MV-4-11 (cell line): ENCODE data around the gene GLI3.

Source experiments
- DNase-seq: peaks from one replicate; lab custom pipeline; 2025; lab: John Stamatoyannopoulos, UW

Gene GLI3

DNA sequence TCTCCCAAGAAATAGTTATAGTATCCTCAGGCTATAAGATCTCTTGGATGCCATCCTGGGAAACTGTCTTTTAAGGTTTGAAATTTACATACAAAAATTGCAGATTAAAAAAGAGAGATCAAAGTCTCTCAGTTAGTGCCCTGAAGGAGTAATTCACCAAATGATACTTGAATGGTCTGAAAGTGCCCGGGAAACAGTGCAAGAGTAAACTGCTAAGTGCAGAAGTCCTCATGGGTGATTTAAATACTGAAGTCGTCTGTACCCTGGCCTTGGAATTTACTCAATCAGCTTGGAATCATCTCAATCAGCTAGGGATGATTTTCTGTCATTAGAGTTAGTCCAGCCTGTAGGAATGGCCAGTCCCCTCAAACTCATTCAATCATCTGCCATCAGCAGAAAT, 155.3 kb downstream of the GLI3 start:
- DNase-seq = no peak

DNA sequence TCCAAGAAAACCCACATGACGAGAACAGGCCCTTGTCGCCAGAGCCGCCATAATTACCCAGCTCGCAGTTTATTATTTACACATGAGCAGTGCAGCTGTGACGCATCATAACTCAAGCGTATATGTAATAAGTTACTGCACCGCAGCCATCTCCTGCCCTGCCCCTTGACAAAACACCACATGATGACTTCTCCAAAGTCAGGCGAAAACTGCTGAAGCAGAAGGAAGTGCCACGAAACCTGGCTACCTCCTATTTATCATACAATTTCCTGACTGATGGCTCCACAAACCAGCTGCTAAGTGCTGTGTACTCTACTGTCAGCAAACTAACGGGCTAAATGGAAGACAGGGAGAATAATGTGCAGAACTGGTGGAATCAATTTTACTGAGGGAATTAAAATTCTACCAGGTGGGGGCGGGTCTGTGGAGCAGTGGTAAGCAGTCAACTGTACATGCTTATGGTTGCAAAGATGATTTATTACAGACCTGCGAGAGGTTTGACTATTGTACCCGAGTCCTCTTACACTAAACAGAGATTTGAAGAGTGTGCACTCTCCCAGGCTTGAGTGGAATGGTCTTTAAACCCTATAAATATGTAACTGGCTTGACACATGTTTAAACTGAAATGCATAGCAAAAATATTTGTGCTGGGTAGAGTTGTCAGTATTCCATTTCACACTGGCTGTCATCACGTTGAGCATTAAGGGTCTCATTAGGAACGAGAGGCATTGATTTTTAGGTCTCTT, 156.0 kb downstream of the GLI3 start:
- DNase-seq = peak; percentile 60

DNA sequence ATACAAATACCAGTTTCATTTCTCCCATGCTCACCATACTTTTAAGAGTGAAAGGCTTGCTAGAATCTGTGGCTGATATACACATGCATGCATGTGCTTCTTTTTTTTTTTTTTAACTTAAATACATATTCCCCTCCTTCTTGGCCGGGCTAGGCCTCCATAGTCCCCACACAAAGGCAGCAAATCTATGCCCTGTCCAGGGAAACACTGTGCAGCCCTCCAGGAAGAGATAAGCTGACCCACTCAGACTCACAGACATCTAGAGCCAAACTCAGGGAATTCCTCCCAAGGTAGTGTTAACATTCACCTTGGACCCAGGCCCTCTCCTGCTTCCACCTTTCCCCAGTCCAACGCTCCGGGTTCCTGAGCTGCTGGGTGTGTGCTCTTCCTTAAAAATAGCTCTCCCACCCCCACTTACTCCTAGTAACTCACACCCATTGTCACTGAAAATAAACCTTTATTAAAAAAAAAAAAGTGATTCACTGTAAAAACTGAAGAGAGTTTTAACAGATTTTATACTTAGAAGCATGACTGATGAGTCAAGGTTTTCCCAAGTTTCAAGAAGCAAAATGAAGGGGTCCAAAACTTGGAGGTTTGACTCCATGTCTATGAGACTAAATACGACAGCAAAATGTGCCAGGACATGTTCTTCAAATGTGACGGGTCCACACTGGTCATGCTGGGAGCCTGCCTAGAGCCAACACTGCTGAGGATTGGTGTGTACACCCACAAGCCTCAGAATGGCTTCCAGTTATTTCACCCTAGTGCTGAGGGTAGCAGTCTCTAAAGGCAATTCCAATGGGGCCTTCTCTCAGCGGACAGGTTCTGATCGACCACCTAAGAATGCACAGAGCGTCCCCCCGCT, 159.5 kb downstream of the GLI3 start:
- no peak for DNase-seq

DNA sequence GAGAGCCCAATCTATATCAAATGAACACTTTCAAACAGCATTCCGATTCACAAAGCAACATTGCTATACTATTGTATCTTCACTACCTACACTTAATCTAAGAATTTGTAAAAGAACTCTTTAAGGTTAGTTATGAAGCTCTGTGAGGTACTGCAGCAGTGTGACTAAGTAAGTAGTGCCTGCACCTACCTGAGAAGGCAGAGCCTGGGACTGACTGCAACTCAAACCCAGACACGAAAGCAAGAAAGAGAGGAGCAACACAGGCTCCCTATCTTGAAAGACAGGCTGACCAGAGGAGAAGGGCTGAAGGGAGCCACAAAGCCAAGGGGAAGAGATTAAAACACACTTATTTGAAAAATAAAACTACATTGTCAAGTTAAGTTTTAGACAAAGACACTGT, 160.1 kb downstream of the GLI3 start:
- no peak for DNase-seq

- DNase-seq = no peak
These were observed 161.6 kb downstream of the GLI3 start for GRCh38 chr7:42075418-42075817.

GRCh38 chr7:42074076-42074475, 162.9 kb downstream of the GLI3 start:
- DNase-seq = no peak

DNA sequence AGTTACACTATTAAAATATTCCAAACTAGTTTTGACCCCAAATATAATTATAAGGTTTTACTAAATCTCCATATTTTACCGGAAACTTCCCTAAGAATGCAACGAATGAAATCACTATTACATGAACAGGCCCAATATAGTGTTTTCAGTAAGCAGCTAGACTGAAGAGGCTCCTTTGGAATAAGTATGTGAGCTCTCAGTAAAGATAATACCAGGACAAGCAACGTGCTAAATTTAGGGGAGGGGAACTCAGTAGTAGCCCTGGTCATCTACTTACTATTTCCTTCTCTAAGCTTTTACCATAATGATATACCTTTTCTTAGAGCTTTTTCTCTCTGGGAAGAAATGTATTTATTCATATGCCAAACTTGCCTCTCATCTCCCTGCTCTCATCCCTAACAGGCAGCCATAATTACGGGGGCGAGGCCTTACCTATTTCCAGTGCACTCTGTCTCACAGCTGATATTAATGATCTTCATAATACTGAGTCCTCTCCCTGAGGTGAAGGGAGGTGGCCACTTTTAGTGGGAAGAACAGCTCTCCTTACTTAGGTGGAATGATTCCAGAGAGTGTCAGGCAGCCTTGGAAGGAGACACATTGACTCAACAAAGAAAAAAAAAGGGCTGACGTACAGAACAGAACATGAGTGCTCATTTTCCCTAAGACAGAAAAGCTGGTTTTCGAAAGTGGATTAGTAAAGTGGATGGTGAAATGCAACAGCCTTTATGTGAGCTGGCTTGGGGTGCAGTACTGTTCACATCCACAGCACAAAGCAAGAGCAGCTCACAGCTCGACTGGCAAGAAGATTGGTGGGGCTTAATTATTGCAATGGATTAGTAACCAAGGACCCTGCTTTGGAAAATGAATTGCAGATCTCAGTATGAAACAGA, 165.4 kb downstream of the GLI3 start:
- DNase-seq = peak; percentile 3

DNA sequence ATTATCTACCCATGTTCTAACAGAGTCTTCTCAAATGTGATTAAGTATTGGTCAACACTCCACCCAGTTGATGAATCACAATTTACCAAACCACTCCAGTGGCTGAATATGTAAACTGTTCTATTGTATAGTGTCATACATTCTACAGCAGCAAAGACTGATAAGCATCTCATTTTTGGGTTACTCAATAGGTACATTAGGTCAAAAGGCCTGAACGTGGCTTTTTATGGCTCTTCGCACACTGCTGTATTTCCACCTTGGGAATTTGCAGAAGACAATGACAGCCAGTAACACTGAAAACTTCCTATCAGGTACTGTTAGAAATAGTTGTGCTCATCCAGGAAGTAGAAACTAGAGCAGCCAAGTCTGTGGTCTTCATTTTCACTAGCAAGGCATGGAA, 166.9 kb downstream of the GLI3 start:
- DNase-seq = no peak

- DNase-seq = no peak
These were observed 167.4 kb downstream of the GLI3 start for GRCh38 chr7:42069590-42069989.

GRCh38 chr7:42068554-42069280, 168.3 kb downstream of the GLI3 start:
- no peak for DNase-seq

- DNase-seq = no peak
These were observed 171.1 kb downstream of the GLI3 start for GRCh38 chr7:42065942-42066341.

- no peak for DNase-seq
These were observed 172.0 kb downstream of the GLI3 start for GRCh38 chr7:42065015-42065414.

GRCh38 chr7:42064534-42064933, 172.5 kb downstream of the GLI3 start:
- DNase-seq = no peak

DNA sequence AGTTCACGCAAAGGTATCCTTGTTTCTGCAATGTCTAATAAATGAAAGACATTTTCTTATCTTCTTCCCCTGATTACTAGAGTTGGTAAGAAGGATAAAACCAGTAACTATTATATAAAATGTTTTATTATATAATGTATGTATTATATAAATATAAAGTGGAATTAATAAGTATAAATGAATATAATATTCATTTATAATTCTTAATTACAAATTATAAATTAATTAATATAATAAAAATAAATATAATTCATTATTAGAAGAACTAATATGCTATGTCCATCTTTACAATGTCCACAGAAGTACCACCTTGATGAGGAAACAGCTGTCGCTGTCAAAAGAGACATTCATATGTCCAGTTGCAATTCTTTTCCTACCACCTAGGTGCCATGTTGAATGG, 177.7 kb downstream of the GLI3 start:
- no peak for DNase-seq

GRCh38 chr7:42057331-42057730, 179.7 kb downstream of the GLI3 start:
- no peak for DNase-seq

GRCh38 chr7:42055171-42055570, 181.8 kb downstream of the GLI3 start:
- no peak for DNase-seq

GRCh38 chr7:42053834-42054233, 183.2 kb downstream of the GLI3 start:
- DNase-seq = no peak

GRCh38 chr7:42049761-42050160, 187.2 kb downstream of the GLI3 start:
- DNase-seq = no peak

GRCh38 chr7:42046483-42046882, 190.5 kb downstream of the GLI3 start:
- DNase-seq = no peak

DNA sequence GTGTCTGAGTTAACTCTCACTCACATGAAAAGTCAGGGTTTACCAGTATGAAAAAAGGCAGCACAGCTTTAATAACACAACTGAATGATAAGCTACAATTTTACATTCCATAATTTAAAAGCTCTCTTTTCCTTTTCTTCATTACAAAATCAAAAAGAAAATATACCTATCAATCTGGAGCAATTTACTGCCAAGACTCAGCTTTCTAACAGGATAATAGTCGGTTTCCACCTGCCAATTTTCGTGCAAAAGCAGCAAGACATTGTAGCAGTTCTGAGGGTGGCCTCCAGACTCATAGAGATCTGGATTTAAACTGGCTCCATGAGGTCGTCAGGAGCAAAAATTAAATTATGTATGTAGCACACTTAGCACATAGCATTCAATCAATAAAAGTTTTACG, 191.0 kb downstream of the GLI3 start:
- no peak for DNase-seq

DNA sequence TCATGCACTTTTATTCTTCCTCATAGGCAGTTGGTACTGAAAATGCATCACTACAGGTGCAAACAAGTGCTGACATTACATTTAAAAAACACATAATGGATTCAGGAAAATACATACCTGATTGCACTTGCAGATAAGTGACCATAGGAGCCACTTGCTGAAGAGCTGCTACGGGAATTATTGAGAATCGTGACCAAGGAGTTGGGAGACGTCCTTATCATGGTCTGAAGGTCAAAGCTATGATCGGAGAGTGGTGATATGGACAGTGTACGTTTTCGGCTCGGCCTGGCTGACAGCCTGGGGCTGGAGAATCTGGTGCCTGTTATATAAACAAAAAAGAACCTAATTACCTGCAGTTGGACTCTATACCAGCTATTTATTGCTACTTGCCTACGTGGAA, 197.1 kb downstream of the GLI3 start:
- no peak for DNase-seq

DNA sequence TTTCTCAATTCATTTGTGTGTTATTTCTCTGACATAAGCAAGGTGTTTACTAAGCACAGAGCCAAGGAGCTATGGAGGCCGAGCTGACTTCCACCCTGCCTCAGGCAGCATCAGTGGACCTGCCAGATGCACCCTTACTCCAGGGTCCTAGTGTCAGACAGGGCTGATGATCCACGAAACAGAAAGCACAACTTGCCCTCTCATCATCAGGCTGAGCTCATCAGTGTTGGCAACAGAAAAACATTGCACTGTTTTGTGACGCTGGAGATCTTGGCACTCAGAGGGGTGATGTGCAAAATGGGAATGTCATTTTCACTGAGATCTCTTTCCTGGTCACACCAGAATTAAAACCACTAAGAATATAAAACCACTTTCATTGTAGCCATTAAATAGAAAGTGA, 201.8 kb downstream of the GLI3 start:
- DNase-seq = no peak
